NT2/D1 (cell line): ENCODE measurements around the gene SCAANT1.

Experiments used
- DNase-seq: peaks from one replicate; pipeline ENCODE4 v3.0.0-alpha.2; 2011; ENCODE audit warnings: low read depth, low spot score
- H3K27me3 ChIP-seq: 2 replicates; pipeline ENCODE4 v1.6.0; 2011; ENCODE audit warnings: mild to moderate bottlenecking; ENCODE audit not compliant: insufficient read length, insufficient read depth
- H3K36me3 ChIP-seq: 2 replicates; pipeline ENCODE4 v1.6.1; 2011; ENCODE audit warnings: mild to moderate bottlenecking, low read length, mixed read lengths; ENCODE audit not compliant: insufficient read depth, insufficient read length
- H3K4me1 ChIP-seq: 2 replicates; pipeline ENCODE4 v1.5.1; 2011; ENCODE audit not compliant: insufficient read depth, insufficient read length
- H3K4me3 ChIP-seq: 2 replicates; pipeline ENCODE4 v1.5.1; 2011; ENCODE audit warnings: low read depth; ENCODE audit not compliant: insufficient read length
- H3K9ac ChIP-seq: 2 replicates; pipeline ENCODE4 v1.6.0; 2011; ENCODE audit warnings: low read depth; ENCODE audit not compliant: insufficient read length
- H3K9me3 ChIP-seq: 2 replicates; pipeline ENCODE4 v1.5.1; 2011; ENCODE audit warnings: mild to moderate bottlenecking, low read length; ENCODE audit not compliant: insufficient read depth
- SUZ12 ChIP-seq: IDR thresholded peaks from 2 replicates; pipeline ENCODE4 v1.6.1; 2011; ENCODE audit not compliant: insufficient read length, insufficient read depth; ENCODE audit errors: extremely low read depth
- YY1 ChIP-seq: IDR thresholded peaks from 2 replicates; pipeline ENCODE4 v1.6.1; 2011; ENCODE audit not compliant: insufficient read length, insufficient read depth
- ZNF274 ChIP-seq: IDR thresholded peaks from 2 replicates; pipeline ENCODE4 v1.6.1; 2011; ENCODE audit warnings: mild to moderate bottlenecking, low read depth, low read length

Gene SCAANT1

DNA sequence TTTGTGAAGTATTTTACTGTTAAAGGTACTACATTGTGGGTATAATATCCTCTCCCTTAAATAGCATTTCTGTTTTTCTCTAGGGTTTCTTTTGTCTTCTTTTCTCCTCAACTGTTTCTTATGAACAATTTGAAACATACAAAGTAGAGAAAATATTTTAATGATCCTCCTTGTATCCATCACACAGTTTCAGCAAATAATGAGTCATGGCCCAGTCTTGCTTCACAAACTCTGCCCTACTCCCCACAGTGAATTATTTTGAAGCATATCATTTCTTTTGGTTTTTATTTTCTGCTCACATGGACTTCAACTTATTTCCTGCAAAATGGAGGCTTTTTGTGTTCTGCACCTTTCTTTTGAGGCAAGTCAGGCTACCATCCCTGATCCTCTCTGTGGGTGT, 6.1 kb upstream of the SCAANT1 start:
- H3K9me3 ChIP-seq: no peaks in the 10 kb centered on the region
- no peak overlapping the region for H3K4me3 ChIP-seq
- no peaks in the 10 kb centered on the region for H3K4me1 ChIP-seq
- H3K9ac ChIP-seq: no peak overlapping the region
- no peaks in the 10 kb centered on the region for H3K27me3 ChIP-seq
- TF ChIP-seq ZNF274 (no peak), YY1 (no peak), SUZ12 (no peak)
- DNase-seq: no peak
- H3K36me3 ChIP-seq: peaks cover 79% of the 10 kb centered on the region

DNA sequence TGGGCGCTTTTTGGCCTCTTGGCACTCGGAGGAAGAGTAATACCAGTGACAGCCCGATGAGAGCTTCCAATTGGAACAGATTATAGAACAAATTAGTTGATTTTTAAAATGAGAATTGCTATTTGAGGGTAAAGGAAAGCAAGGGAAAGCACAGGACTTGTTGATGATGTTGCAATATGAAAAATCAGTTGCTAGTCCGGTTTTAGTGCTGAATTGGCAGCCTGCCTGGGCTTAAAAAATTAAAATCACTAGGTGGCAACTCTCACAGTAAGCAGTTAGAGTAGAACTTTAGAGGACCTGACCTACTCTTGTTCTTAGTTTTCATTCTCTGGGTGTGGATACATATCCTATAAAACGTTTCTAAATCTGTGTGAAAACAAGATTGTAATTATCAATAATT, 2.1 kb upstream of the SCAANT1 start:
- no peak for DNase-seq
- Histone ChIP-seq H3K4me3 (no peak overlapping the region), H3K36me3 (peaks cover 48% of the 10 kb centered on the region), H3K4me1 (no peaks in the 10 kb centered on the region), H3K9me3 (no peaks in the 10 kb centered on the region), H3K9ac (no peak overlapping the region), H3K27me3 (no peaks in the 10 kb centered on the region)
- TF ChIP-seq YY1 (no peak), ZNF274 (no peak), SUZ12 (no peak)

DNA sequence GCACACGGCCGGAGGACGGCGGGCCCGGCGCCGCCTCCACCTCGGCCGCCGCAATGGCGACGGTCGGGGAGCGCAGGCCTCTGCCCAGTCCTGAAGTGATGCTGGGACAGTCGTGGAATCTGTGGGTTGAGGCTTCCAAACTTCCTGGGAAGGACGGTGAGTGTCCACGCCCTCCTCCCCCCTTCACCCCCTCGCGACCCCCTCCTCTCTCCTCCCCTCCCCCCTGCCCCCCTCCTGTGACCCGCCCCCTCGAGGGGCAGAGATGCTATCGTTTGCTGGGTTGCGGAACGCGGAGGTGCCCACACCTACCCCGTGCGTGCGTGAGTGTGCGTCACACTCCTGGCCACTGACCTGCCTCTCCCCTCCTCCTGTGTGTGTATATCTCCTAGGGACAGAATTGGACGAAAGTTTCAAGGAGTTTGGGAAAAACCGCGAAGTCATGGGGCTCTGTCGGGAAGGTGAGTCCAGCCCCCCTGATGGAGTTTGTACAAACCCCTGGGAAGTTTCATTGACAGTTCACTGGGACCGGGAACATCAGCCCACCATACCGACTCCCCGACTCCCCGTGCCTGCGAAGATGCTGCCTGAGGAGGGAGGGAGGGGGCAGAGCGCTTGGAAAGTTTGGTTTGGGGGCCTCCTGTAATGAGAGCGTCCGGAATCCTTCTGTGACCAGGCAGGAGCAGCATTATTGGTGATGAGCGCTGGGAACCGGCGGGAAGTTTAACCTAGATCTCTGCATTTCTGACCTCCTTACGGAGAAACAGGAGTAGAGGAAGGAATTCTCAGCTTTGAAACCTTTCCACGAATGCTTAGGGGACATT, 795 bp upstream of the SCAANT1 start:
- TF ChIP-seq SUZ12: no peak
- TF ChIP-seq YY1: no peak
- no peak for TF ChIP-seq ZNF274
- no peak for DNase-seq
- no peaks in the 10 kb centered on the region for H3K4me1 ChIP-seq

DNA sequence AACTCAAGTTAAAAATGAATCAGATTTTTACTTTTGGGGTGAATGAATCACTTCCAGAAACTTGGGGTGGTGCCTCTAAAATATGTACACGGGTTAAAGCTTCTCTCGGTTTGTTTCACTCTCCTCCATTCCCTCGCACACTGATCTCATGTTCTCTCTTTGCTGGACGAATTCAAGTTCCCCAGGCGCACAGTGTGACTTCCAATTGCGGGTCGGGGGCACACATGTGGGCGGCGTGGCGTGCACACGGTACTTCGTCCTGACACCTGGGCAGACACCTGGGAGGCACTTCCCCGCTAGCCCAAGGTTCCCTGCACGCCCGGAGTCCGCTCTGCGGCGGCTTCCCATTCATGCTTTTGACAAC, 692 bp downstream of the SCAANT1 start:
- H3K27me3 ChIP-seq: no peaks in the 10 kb centered on the region
- TF ChIP-seq YY1: no peak
- TF ChIP-seq ZNF274: no peak
- TF ChIP-seq SUZ12: no peak
- DNase-seq: no peak
- H3K36me3 ChIP-seq: peaks cover 23% of the 10 kb centered on the region
- H3K4me3 ChIP-seq: peak overlapping the region; percentile 76
- H3K9me3 ChIP-seq: no peaks in the 10 kb centered on the region
- H3K9ac ChIP-seq: peak overlapping the region; percentile 89
- no peaks in the 10 kb centered on the region for H3K4me1 ChIP-seq

More for the DNA sequence above, 795 bp upstream of the SCAANT1 start:
- Histone ChIP-seq H3K27me3 (no peaks in the 10 kb centered on the region), H3K9ac (peak overlapping the region; percentile 81), H3K9me3 (no peaks in the 10 kb centered on the region), H3K4me3 (peak overlapping the region; percentile 76), H3K36me3 (peaks cover 38% of the 10 kb centered on the region)

DNA sequence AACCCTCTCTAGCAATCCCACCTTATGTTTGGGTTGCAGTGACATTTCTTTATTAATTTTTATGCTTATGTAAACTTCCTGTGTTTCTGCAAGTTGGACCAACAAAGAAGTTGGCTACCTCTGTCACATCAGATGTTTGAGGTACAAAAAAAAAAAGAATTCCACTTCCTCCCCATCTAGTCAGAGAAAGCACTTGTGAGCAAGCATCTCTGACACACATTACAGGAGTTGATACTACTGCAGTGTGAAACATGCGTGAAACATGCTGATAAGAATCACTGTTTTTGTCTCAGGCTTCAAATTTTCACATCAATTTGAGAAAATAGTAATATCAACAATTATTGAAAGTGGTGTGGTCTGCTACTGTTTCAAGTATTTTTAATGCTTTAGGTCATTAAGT, 1.3 kb downstream of the SCAANT1 start:
- H3K27me3 ChIP-seq: no peaks in the 10 kb centered on the region
- peak overlapping the region; percentile 76 for H3K4me3 ChIP-seq
- no peak for DNase-seq
- H3K4me1 ChIP-seq: no peaks in the 10 kb centered on the region
- H3K36me3 ChIP-seq: peaks cover 21% of the 10 kb centered on the region
- H3K9ac ChIP-seq: peak overlapping the region; percentile 89
- TF ChIP-seq ZNF274 (no peak), YY1 (no peak), SUZ12 (no peak)
- no peaks in the 10 kb centered on the region for H3K9me3 ChIP-seq

DNA sequence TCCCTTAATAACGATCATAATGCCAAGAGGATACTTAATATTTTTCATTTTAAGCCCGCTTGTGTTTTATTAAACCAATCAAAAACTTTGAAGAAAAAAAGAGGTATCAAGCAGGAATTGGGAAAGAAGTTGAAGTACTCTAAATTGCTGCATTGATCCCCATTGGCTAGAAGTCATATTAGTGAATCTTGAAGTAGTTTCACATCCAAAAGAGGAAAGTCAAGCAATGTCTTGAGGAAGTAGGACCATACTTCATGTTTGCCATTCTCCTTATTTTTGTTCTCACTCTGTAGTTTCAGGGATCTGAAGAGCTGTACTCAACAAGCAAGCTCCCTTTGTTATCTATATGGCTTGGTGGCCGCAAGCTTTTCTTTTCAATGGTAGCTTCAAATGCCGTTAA, 2.2 kb downstream of the SCAANT1 start:
- TF ChIP-seq YY1: no peak
- no peak overlapping the region for H3K9ac ChIP-seq
- no peak for DNase-seq
- peaks cover 12% of the 10 kb centered on the region for H3K36me3 ChIP-seq
- no peaks in the 10 kb centered on the region for H3K4me1 ChIP-seq
- H3K27me3 ChIP-seq: no peaks in the 10 kb centered on the region
- no peaks in the 10 kb centered on the region for H3K9me3 ChIP-seq
- H3K4me3 ChIP-seq: no peak overlapping the region

DNA sequence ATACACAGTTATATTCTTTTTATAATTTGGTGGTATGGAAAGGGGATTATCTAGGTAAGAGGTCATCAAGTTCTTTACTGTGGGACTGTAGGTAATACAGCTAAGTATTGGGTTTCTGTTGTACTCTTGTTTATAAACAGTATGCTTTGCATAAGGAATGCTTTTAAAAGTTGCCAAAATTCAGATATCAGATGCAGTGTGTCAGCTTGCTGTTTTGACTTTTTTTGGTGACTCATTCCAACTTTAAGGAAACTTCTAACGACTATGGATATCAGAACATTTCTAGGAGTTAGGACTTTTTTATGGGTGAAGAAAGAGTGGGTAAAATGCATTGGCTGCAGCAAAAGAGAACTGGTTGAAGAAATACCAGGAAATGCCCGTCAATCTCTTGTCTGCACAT, 2.8 kb downstream of the SCAANT1 start:
- Histone ChIP-seq H3K27me3 (no peaks in the 10 kb centered on the region), H3K9ac (no peak overlapping the region), H3K36me3 (peaks cover 8% of the 10 kb centered on the region), H3K4me1 (no peaks in the 10 kb centered on the region), H3K9me3 (no peaks in the 10 kb centered on the region), H3K4me3 (no peak overlapping the region)
- DNase-seq: no peak
- no peak for TF ChIP-seq YY1
- no peak for TF ChIP-seq ZNF274
- no peak for TF ChIP-seq SUZ12
